Measurements from ENCODE around the gene CER1.
"Not testable (repeated sequence)": the region's sequence is repeated elsewhere in the genome, so short reads cannot be mapped to it uniquely, and the experiment has no call there.

The CER1 gene

DNA sequence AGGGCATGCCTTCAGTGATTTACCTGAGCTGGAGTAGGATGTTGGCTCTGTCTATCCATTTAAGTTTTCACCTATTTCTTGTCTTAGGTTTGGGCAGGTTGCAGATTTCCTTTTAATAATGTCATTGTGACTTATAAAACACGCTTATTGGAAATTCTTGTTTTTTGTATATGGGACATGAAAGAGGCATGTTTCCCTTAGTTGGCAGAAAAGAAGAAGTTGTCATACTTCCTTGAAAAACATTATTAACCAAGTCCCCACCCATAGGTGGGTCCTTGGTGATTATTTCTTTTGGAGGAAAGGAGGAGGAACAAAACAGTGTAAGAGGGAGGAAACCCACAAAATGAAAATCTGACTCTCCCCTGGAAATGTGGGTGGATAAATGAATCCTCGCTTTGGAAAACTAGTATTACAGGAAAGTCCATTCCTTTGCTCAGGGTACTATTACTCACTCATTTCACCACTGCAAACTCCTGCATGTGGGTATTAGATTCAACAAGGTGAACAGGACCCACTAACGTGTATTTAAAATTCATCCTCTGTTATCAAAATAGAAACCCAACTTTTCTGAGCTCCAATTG lies 9.3 kb downstream of the CER1 start:
- no peak for DNase-seq

GRCh38 chr9:14710804-14711203 lies 11.7 kb downstream of the CER1 start:
- DNase-seq: no peak

DNA sequence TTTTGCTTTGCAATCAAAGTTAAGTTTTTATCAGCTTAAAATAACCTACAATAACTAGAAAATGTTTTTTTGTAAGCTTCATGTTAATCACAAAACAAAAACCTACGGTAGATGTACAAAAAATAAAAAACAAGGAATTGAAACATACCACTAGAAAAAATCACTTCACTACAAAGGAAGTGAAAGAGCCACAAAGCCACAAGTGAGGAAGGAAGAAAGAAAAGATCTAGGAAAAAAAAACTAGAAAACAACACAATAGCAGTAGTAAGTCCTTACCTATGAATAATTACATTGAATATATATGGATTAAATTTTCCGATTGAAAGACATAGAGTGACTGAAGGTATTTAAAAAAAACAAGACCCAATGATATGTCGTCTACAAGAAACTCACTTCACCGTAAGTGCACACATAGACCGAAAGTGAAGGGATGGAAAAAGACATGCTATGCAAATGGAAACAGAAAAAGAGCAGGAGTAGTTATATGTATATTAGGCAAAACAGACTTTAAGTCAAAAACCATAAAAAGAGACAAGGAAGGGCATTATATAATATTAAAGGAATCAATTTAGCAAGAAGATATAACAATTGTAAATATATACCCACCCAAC lies 15.9 kb downstream of the CER1 start:
- no peak for DNase-seq

GRCh38 chr9:14705079-14705478 lies 17.5 kb downstream of the CER1 start:
- DNase-seq: no peak

DNA sequence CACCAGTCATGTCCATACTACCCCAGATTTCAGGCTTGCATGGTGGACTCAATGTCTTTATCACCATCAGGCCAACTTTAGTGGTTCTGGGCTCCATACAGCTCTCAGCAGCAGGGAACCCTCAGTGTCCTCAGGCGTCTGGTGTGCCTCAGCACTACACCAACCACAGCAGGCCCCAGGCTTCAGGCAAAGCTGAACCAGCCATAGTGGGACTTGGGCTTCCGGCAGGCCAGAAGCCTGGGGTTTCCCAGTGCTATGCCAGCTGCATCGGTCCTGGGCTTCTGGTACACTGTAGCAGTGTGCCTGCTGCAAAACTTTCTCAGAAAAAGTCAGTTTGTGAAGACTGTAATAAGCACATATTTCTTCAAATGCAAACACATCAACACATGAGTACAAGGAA lies 18.3 kb downstream of the CER1 start:
- no peak for DNase-seq

- DNase-seq: no peak
Measured at GRCh38 chr9:14702200-14702720, 20.3 kb downstream of the CER1 start.

DNA sequence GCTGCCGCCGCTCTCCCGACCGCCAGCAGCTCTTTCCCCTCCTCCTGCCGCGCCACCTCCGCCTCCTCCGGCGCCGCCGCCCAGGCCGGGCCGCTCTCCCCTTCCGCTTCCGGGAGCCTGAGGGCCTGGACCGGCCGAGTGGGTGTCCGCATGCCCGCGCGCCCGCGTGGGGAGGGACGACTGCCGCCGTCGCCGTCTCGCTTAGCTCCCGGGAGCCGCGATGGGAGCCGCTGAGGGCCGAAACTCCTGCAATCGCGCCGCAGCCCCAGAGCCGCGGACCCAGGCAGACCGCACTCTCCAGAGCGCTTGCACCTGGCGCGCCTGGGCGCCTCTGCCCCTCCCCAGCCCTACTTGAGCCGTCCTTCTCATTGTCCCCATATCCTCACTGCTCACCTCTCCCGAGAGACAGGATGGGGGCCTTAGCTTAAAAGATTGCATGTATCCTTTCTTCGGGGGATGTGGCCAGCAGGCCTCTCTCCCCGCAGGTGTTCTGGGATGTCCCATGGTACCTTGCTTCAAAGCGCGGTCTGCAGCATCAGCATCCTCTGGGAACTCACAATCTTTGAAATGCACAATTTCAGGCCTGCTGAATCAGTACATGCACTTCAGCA lies 29.2 kb downstream of the CER1 start, which contains the start of gene ZDHHC21:
Gene ZDHHC21, minus strand, starts transcription at position 182 of the 611 bp plus-strand sequence. CDS start 19,092 bp downstream, outside the sequence.
- no peak for DNase-seq

GRCh38 chr9:14692470-14693250 lies 29.9 kb downstream of the CER1 start:
- no peak for DNase-seq

GRCh38 chr9:14690948-14691730 lies 31.4 kb downstream of the CER1 start:
- DNase-seq: no peak

- no peak for DNase-seq
Measured at GRCh38 chr9:14687042-14687719, 35.4 kb downstream of the CER1 start.

DNA sequence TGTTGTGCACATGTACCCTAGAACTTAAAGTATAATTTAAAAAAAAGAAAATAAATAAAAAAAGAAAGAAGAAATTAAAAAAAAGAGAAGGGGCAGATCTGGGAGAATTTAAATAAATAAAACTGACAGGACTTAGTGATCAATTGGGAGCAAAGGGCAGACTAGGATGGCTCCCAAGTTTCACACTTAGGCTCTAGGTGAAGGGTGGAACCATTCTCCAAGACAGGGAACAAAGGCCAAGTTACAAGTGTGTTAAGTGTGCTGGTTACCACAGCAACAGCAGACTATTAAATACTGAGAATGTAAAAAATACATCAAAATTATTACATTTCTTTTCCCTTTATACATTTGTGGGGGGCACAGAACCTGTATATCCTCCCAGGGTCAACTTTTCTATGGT lies 36.4 kb downstream of the CER1 start:
- DNase-seq: no peak

- not testable (repeated sequence) for DNase-seq
Measured at GRCh38 chr9:14682616-14683015, 39.9 kb downstream of the CER1 start.

DNA sequence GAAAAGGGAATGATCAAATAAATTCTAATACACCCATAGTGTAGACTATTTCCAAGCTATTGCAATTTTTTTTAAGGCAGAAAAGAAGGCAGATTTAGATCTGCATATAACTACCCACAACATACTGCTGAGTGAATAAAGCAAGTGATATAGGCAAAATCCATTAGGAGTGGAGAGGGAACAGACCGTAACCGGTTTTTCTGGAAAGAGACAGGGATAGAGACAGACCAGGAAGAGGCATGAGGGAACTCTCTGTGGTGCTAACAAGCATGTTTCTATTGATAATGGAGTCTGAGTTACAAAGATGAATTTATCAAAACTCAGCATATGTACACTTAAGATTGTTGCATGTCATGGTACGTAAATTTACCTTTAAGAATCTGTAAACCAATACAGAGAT lies 43.8 kb downstream of the CER1 start:
- DNase-seq: no peak

DNA sequence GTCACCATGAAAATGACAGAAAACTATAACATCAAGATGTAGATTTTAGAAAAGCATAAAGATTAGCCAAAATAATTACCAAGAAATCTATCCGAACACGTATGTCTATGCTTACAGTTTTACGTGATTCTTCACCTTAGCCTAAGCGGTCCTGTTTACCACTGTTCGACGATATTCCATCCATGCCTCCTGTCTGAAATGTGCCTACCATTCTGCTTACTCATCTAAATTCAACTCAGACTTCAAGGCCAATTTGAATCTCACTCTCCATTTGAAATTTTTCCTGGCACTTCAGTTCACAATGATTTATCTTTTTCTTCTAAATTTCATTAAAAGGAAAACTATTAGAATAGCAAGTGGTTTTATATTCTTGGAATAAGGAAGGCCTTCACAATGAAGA lies 44.7 kb downstream of the CER1 start:
- no peak for DNase-seq

- DNase-seq: no peak
Measured at GRCh38 chr9:14677396-14677795, 45.1 kb downstream of the CER1 start.

DNA sequence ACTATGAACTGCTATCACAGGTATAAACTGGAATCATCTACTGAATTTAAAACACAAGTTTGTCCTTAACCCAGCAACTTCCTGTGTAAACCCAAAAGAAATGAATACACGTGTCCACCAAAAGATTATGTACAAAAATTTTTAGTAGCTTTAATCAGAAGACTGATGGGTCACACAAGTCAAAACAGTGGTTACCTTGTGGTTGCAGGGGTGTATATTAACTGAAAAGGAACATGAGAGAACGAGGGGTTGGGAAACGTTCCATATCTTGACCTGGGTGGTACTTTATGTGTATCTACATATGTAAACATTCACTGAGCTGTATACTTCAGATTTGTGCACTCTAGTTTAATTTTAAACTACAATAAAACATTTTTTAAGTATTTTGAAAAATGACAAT lies 47.9 kb downstream of the CER1 start:
- DNase-seq: no peak

DNA sequence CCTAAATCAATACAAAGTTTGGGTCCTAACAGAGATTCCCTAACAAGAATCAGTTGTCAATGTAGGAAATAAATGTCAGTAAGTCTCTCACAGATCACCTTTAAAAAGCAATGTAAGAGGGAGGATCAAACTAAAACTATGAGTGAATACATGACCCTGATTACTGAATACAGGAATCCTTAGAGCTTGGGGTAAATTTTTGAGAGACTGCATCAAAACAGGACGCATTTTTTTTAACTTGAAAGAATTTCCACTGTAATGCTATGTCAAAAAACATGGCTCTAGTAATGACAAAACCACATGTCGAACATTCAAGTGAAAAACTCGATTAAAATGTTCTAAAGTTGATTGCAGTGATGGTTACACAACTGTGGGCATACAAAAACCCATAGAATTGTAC lies 51.2 kb downstream of the CER1 start:
- DNase-seq: no peak

GRCh38 chr9:14670718-14671117 lies 51.8 kb downstream of the CER1 start:
- no peak for DNase-seq
